Central memory CD8-positive, alpha-beta T cell (primary cell): ENCODE measurements around the gene AGMO.
"Not testable (repeated sequence)": the region's sequence is repeated elsewhere in the genome, so short reads cannot be mapped to it uniquely, and the experiment has no call there.

Source experiments
- ATAC-seq: fragments of 150-1000 bp; cut with Tn5 transposase; replicated peaks from 2 replicates; pipeline ENCODE4 v1.10.0; 2022; ENCODE audit warnings: mild to moderate bottlenecking, moderate FRiP score, moderate number of reproducible peaks; ENCODE audit not compliant: poor library complexity, severe bottlenecking; ENCODE audit errors: extremely low read depth
- DNase-seq, 2 donors: peaks; one replicate each; pipeline ENCODE4 v3.0.0; 2021; ENCODE audit warnings: low spot score in 2 of 2
- H3K27ac Mint-ChIP-seq: one replicate; pipeline ENCODE4 v1.8.0; 2022; ENCODE audit warnings: low read depth, mild to moderate bottlenecking, moderate library complexity, mixed read lengths
- H3K27me3 Mint-ChIP-seq: one replicate; pipeline ENCODE4 v1.8.0; 2022; ENCODE audit warnings: mixed read lengths
- H3K36me3 Mint-ChIP-seq: one replicate; pipeline ENCODE4 v1.8.0; 2022; ENCODE audit warnings: mild to moderate bottlenecking, moderate library complexity, mixed read lengths; ENCODE audit not compliant: insufficient read depth
- H3K4me1 Mint-ChIP-seq: one replicate; pipeline ENCODE4 v1.8.0; 2022; ENCODE audit warnings: mixed read lengths
- H3K4me3 Mint-ChIP-seq: one replicate; pipeline ENCODE4 v1.8.0; 2022; ENCODE audit warnings: mild to moderate bottlenecking, moderate library complexity, mixed read lengths
- H3K9me3 Mint-ChIP-seq: one replicate; pipeline ENCODE4 v1.8.0; 2022; ENCODE audit warnings: mixed read lengths

Gene AGMO

DNA sequence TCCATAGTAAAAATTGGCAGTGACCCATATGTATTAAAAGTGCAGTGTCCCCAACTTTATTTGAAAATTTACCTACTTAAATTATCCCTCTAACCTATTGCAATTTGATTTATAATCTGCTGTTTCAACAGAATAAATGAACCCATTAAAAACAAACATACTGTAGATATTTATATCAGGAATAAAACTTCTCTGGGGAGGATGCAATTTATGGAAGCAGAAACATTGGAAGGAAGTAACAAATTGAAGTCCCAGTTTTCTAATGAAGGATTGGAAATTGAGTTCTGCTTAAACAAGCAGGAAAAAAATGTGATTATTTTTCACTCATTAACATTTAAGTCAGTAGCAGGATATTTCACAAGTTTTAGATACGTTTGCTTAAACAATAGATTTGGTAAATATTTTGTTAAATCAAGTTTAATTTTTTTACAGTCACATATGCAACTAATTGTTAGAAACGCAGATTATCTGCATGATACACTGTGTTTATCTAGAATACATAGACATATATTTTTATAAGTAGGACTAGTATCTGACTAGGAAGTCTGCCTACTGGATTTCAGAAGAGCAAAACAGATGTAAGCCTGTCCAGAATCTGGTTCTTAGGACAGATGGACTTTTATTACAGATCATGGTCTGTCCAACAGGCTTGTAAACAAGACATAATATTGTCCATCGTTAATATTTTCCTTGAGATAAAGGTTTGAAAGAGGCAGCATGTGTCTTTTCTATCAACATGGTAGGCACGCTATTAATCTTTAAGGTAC is 5.3 kb downstream of the AGMO start:
- H3K4me1 Mint-ChIP-seq, result no peaks in the 10 kb centered on the region

DNA sequence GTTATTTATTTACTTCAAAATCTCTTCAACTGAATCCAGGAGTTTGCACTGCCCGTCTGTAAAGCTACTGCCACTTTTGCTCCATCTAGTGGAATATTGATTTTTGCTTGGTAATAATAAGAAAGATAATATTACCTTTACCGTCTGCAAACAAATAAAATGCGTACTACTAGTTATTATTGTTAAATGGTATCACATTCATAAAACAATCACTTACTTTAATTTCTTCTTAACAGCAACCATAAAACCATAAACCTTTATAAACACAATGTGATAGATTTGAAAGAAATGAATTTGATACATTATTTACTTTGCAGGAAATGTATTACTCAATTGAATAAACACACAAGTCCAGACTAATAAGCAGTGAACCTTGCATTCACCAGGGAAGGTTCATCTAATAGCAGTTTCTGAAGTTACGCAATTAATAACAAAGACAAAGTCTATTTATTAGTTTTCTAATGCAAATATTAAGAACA is 6.4 kb downstream of the AGMO start:
- ATAC-seq, result no peak
- Mint-ChIP-seq H3K27me3 (no peaks in the 10 kb centered on the region), H3K9me3 (no peaks in the 10 kb centered on the region), H3K36me3 (no peaks in the 10 kb centered on the region), H3K4me1 (no peaks in the 10 kb centered on the region), H3K27ac (no peak overlapping the region), H3K4me3 (no peak overlapping the region)
- no peak for DNase-seq

More for the DNA sequence above, 5.3 kb downstream of the AGMO start:
- Mint-ChIP-seq H3K4me3 (no peak overlapping the region), H3K9me3 (no peaks in the 10 kb centered on the region), H3K36me3 (no peaks in the 10 kb centered on the region), H3K27ac (no peak overlapping the region), H3K27me3 (no peaks in the 10 kb centered on the region)
- no peak for DNase-seq
- no peak for ATAC-seq

DNA sequence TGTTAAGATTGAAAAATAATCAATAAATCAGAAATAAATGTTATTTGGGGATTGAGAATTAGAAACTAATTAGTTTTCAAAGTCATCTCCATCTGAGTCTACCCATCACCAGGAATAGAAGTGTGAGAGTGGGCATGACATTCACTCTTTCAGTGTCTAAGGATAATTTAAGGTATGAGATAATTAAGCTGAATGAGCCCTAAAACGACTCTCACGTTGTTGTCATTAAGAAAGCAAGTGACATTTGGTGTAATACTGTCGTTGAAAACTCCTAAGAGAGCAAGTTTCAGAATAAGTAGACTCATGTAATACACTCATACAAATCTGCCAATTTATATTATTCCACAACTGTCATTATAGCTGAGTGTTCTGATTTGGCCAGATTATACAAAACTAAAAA is 7.1 kb downstream of the AGMO start:
- Mint-ChIP-seq H3K4me1 (no peaks in the 10 kb centered on the region), H3K4me3 (no peak overlapping the region), H3K27ac (no peak overlapping the region), H3K9me3 (no peaks in the 10 kb centered on the region), H3K27me3 (no peaks in the 10 kb centered on the region), H3K36me3 (no peaks in the 10 kb centered on the region)
- ATAC-seq (no peak), DNase-seq (no peak)

DNA sequence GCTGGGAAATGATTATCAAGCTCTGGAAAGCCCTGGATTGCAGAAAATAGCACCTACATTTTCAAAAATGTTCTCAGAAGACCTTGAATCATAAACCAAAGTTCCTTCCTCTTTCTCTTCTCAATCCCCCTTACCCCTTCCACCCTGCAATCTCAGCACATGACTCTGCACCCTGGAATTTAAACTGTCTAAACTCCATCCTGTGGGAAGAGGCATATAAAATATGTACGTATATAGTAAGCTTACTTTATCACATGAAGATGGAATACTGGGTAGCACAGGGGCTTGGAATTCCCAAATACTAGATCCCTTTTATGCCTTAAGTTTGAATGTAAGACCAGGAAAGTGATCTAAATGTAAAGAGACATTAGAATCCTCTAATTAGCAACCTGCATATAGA is 7.7 kb downstream of the AGMO start:
- DNase-seq (no peak), ATAC-seq (no peak)
- H3K4me3 Mint-ChIP-seq, result no peak overlapping the region
- no peak overlapping the region for H3K27ac Mint-ChIP-seq
- no peaks in the 10 kb centered on the region for H3K9me3 Mint-ChIP-seq
- H3K4me1 Mint-ChIP-seq, result no peaks in the 10 kb centered on the region
- no peaks in the 10 kb centered on the region for H3K36me3 Mint-ChIP-seq
- H3K27me3 Mint-ChIP-seq, result no peaks in the 10 kb centered on the region

DNA sequence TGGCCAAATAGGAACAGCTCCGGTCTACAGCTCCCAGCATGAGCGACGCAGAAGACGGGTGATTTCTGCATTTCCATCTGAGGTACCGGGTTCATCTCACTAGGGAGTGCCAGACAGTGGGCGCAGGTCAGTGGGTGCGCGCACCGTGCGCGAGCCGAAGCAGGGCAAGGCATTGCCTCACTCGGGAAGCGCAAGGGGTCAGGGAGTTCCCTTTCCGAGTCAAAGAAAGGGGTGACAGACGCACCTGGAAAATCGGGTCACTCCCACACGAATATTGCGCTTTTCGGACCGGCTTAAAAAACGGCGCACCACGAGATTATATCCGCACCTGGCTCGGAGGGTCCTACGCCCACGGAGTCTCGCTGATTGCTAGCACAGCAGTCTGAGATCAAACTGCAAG is 14.5 kb downstream of the AGMO start:
- not testable (repeated sequence) for H3K27me3 Mint-ChIP-seq, H3K4me1 Mint-ChIP-seq, ATAC-seq, H3K9me3 Mint-ChIP-seq, DNase-seq, H3K27ac Mint-ChIP-seq, H3K4me3 Mint-ChIP-seq, H3K36me3 Mint-ChIP-seq

DNA sequence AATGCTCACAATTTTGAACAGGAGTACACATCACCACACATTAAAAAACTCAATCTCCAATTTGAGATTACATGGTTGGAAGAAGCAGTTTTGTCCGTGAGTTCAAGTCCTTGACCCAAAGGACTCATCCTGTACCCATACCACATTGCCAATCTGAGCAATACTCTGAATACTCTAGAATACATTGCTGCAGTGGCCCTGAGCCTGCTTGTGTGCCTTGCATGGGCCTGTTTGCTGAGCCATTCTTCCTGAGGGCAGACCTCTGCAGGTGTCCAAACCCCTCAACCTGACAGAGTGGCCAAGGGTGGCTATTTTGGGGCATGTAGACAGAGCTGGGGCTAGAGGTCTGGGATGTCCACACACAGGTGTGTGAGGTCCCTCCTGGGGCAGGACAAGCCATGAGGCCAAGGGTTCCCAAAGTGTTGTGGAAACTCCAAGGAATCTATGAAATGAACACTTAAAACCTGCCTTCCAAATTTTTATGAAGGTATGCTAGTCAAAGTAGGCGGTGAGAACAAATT is 15.5 kb downstream of the AGMO start:
- H3K36me3 Mint-ChIP-seq, result no peaks in the 10 kb centered on the region
- H3K9me3 Mint-ChIP-seq, result no peaks in the 10 kb centered on the region
- no peaks in the 10 kb centered on the region for H3K4me1 Mint-ChIP-seq
- no peak overlapping the region for H3K27ac Mint-ChIP-seq
- no peak overlapping the region for H3K4me3 Mint-ChIP-seq
- DNase-seq (no peak), ATAC-seq (no peak)
- H3K27me3 Mint-ChIP-seq, result no peaks in the 10 kb centered on the region

DNA sequence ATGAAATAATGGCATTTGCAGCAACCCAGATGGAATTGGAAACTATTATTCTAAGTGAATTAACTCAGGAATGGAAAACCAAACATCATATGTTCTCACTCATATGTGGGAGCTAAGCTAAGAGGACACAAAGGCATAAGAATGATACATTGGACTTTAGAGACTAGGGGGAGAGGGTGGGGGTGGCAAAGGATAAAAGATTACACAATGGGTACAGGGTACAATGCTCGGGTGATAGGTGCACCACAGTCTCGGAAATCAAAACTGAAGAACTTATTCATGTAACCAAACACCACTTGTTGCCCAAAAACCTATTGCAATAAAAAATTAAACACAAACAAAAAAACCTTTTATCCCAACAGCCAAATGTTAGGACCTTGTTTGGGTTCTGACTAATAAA is 17.8 kb downstream of the AGMO start:
- Mint-ChIP-seq H3K27ac (no peak overlapping the region), H3K36me3 (no peaks in the 10 kb centered on the region), H3K27me3 (no peaks in the 10 kb centered on the region), H3K9me3 (peaks cover 10% of the 10 kb centered on the region), H3K4me1 (no peaks in the 10 kb centered on the region), H3K4me3 (no peak overlapping the region)
- DNase-seq (no peak), ATAC-seq (no peak)

DNA sequence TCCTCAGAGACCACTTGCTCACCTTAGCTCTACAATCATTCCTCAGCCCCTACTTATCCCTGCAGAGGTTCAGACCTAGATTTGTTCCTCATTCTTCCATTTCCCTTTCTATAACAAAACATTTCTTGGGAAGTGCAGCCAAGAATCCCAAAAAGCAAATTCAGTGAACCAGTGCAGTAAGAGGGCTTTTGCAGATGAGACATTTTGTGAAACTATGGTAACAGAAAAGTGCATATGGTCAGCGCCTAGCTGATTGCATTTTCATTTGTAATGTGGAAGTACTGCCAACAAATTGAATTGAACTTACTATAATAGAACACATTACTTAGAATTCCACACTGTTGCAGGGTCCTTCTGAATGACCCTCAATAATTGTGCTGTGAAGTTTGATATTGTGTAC is 18.6 kb downstream of the AGMO start:
- Mint-ChIP-seq H3K4me1 (no peaks in the 10 kb centered on the region), H3K4me3 (no peak overlapping the region), H3K36me3 (no peaks in the 10 kb centered on the region), H3K27me3 (no peaks in the 10 kb centered on the region), H3K27ac (no peak overlapping the region), H3K9me3 (peaks cover 10% of the 10 kb centered on the region)
- DNase-seq (no peak), ATAC-seq (no peak)

DNA sequence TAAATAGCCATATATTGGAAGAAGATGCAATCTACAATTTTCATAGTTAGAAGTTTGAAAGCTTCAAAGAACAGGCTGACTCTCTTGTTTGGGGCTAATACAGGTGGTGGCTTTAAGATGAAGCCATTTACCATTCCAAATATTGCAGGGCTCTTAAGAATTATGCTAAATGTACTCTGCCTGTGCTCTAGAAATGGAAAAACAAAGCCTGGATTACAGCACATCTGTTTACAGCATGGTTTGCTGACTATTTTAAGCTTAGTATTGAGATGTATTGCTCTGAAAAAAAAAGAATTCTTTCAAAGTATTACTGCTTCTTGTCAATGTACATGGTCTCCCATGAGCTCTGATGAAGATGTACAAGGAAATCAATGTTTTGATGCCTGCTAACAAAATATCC is 34.2 kb downstream of the AGMO start:
- Mint-ChIP-seq H3K27ac (no peak overlapping the region), H3K9me3 (no peaks in the 10 kb centered on the region), H3K4me1 (no peaks in the 10 kb centered on the region), H3K36me3 (no peaks in the 10 kb centered on the region), H3K27me3 (no peaks in the 10 kb centered on the region), H3K4me3 (no peak overlapping the region)
- DNase-seq (no peak), ATAC-seq (no peak)

DNA sequence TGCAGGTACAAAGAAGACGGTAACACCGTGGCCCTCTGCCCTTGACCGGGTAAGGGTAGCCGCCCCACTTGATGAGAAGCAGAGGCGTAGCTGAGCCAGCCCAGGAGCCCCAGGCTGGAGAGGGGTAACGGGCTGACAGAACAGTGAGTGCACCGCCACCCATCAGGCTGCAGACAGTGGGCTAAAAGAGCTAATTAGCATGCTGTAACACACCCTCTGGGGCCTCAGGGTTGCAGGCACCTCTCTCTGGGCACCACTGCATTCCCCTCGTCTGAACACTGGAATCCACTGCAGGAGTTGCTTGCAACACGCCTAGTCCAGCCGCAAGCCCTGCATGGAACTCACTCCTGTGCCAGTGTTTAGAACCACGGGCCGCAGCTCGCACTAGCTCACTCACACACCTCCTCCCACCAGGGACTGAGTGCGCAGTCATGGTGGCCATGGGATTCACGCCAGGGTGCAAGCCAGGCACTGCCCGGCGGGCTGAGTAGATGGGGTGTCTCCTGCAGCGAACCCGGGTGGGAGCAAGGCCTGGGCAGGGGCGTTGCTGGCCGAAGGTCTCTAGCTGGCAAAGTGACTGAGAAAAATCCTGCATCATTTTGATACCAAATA is 36.1 kb downstream of the AGMO start:
- no peak overlapping the region for H3K4me3 Mint-ChIP-seq
- no peaks in the 10 kb centered on the region for H3K36me3 Mint-ChIP-seq
- H3K27me3 Mint-ChIP-seq, result no peaks in the 10 kb centered on the region
- no peaks in the 10 kb centered on the region for H3K4me1 Mint-ChIP-seq
- peaks cover 1% of the 10 kb centered on the region for H3K9me3 Mint-ChIP-seq
- no peak overlapping the region for H3K27ac Mint-ChIP-seq
- no peak for ATAC-seq
- DNase-seq, result no peak

DNA sequence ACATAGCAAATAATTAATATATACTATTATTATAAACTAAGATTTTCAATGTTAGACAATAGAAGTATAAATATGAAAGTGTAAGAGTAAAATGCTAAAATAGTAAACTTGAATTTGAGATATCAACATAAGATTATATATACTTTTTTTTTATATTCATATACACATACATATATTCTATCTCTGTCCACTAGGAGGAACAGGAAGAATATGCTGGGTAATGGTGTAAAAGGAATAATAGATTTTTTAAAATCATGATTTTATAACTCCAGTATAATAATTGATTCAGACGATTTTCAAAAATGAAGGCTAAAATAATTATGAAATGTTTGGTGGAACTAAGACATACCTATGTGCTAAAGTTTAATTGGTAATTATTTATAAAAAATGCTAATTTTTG is 37.7 kb downstream of the AGMO start:
- Mint-ChIP-seq H3K4me3 (no peak overlapping the region), H3K27me3 (no peaks in the 10 kb centered on the region), H3K4me1 (no peaks in the 10 kb centered on the region), H3K27ac (no peak overlapping the region), H3K9me3 (peaks cover 12% of the 10 kb centered on the region), H3K36me3 (no peaks in the 10 kb centered on the region)
- no peak for DNase-seq
- no peak for ATAC-seq

DNA sequence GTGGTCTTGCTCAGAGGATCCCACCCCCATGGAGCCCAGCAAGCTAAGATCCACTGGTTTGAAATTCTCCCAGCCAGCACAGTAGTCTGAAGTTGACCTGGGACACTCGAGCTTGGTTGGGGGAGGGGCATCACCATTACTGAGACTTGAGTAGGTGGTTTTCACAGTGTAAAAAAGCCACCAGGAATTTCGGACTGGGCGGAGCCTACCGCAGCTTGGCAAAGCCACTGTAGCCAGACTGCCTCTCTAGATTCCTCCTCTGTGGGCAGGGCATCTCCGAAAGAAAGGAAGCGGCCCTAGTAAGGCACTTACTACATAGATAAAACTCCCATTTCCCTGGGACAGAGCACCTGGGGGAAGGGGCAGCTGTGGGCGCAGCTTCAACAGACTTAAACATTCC is 44.0 kb downstream of the AGMO start:
- not testable (repeated sequence) for ATAC-seq

DNA sequence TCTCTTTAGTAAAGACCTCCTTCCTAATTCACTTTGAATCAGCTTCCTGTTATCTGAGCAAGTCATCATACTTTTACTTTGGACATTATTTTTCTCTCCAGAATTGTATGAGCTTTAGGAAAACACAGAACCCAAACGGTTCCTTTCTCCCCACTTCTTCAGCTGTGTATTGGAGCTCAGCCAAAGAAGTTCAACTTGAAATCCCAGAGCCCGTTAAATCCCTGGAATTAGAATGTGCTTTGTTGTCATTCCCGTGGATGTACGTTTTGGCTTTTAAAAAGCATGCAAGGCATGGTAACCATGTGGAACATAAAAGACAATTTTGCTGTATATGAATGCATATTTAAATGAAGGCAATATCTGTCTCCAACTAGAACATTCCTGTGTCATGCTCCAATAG is 46.6 kb downstream of the AGMO start:
- ATAC-seq, result no peak
- Mint-ChIP-seq H3K4me1 (no peaks in the 10 kb centered on the region), H3K36me3 (no peaks in the 10 kb centered on the region), H3K9me3 (peaks cover 22% of the 10 kb centered on the region), H3K27me3 (no peaks in the 10 kb centered on the region), H3K27ac (no peak overlapping the region), H3K4me3 (no peak overlapping the region)
- DNase-seq, result no peak

More for the DNA sequence above, 44.0 kb downstream of the AGMO start:
- not testable (repeated sequence) for DNase-seq, H3K4me1 Mint-ChIP-seq, H3K27me3 Mint-ChIP-seq, H3K36me3 Mint-ChIP-seq, H3K27ac Mint-ChIP-seq, H3K4me3 Mint-ChIP-seq
- H3K9me3 Mint-ChIP-seq, result peaks cover 28% of the 10 kb centered on the region
